ENCODE results near the gene GDA.
A peak's percentile ranks its signal among the peaks of the same experiment; 100 is the strongest.

The GDA gene

GRCh38 chr9:72132052-72132451, 17.2 kb upstream of the GDA start:
- Histone ChIP-seq H3K36me3 (ENCODE audit: control insufficient read depth in 1 of 2, insufficient read depth in 2 of 2, low read length in 2 of 2) (no peaks in the 10 kb centered on the region), H3K27me3 (ENCODE audit: control insufficient read depth in 1 of 2, insufficient read depth in 2 of 2, low read length in 2 of 2) (no peaks in the 10 kb centered on the region), H3K4me3 (ENCODE audit: low read depth in 1 of 2, low read length in 2 of 2) (no peak overlapping the region), H3K4me1 (ENCODE audit: control insufficient read depth in 1 of 2, insufficient read depth in 2 of 2, low read length in 2 of 2) (peaks cover 49 to 50% of the 10 kb centered on the region in 2 donors), H3K27ac (ENCODE audit: low read depth, low read length) (no peak overlapping the region), H3K9me3 (ENCODE audit: control insufficient read depth in 1 of 2, low read length in 2 of 2) (no peaks in the 10 kb centered on the region), H3K9ac (ENCODE audit: low read depth in 1 of 2, low read length in 2 of 2) (no peak overlapping the region)

DNA sequence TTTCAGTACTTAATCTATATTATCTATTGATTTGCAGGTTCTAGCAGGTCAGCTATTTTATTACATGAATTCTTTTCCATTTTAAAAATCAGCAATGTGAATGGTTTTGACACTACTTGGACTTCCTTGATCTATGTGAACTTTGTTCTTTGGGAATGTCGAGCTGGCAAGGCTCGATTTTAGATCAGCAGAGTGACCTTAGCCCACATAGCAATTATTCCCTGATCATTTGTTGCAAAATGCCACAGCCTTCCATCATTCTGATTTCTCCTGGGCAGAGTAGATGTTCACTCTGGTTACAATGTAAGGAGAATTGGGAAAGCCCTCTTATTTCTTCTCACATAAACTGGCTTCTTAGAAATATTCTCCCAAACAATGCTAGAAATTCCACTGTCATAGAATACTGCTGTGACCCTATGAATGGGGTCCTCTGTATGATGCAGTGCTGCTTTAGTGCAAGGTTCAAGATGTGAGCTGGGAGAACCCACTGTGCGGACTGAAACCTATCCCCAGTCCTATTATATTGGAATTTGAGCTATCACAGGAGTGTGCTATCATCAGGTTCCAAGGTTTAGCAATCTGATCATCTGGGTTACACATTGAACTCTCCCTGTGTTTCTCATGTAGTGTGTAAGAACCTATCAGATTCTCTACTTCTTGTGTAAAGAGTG, 15.7 kb upstream of the GDA start:
- Histone ChIP-seq H3K4me1 (ENCODE audit: control insufficient read depth in 1 of 2, insufficient read depth in 2 of 2, low read length in 2 of 2) (peaks cover 47 to 50% of the 10 kb centered on the region in 2 donors), H3K36me3 (ENCODE audit: control insufficient read depth in 1 of 2, insufficient read depth in 2 of 2, low read length in 2 of 2) (no peaks in the 10 kb centered on the region), H3K9me3 (ENCODE audit: control insufficient read depth in 1 of 2, low read length in 2 of 2) (no peaks in the 10 kb centered on the region), H3K27ac (ENCODE audit: low read depth, low read length) (no peak overlapping the region), H3K27me3 (ENCODE audit: control insufficient read depth in 1 of 2, insufficient read depth in 2 of 2, low read length in 2 of 2) (no peaks in the 10 kb centered on the region), H3K4me3 (ENCODE audit: low read depth in 1 of 2, low read length in 2 of 2) (peak overlapping the region; percentile 4 to 24), H3K9ac (ENCODE audit: low read depth in 1 of 2, low read length in 2 of 2) (no peak overlapping the region)

- Histone ChIP-seq H3K4me1 (ENCODE audit: control insufficient read depth in 1 of 2, insufficient read depth in 2 of 2, low read length in 2 of 2) (peaks cover 38 to 45% of the 10 kb centered on the region in 2 donors), H3K36me3 (ENCODE audit: control insufficient read depth in 1 of 2, insufficient read depth in 2 of 2, low read length in 2 of 2) (no peaks in the 10 kb centered on the region), H3K27ac (ENCODE audit: low read depth, low read length) (no peak overlapping the region), H3K9ac (ENCODE audit: low read depth in 1 of 2, low read length in 2 of 2) (no peak overlapping the region), H3K9me3 (ENCODE audit: control insufficient read depth in 1 of 2, low read length in 2 of 2) (no peaks in the 10 kb centered on the region), H3K27me3 (ENCODE audit: control insufficient read depth in 1 of 2, insufficient read depth in 2 of 2, low read length in 2 of 2) (no peaks in the 10 kb centered on the region), H3K4me3 (ENCODE audit: low read depth in 1 of 2, low read length in 2 of 2) (no peak overlapping the region)
Observed at GRCh38 chr9:72134801-72135200, 14.4 kb upstream of the GDA start.

DNA sequence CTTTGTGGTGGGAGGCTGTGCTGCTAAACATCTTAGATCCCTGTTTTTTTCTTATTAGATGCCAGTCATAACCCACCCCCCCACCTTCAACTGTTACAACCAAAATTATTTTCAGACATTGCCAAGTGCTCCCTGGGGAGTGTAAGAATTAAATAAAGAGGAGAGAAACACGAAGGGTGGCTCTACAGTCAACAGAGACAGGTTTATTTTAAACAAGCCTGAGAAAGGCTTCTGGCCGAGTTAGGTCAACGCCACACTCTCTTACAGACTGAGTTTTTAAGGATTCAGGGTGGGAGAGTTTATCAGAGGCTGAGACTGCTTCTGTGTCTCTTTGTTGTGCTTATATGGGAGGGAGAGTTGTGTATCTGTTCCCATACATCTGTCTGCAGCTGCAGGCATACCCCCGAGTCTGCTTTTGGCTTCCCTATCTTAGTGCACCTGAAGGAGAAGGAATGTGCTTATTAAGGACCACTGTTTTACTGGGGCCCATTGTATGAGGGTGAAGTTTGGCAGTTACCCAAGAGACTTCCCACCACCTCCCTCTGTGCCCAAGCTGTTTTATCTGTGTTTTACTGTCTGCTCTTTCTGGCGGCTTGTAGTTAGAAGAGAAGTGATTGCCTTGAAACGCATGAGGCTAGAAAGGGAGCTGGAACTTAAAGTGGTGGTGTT, 11.4 kb upstream of the GDA start:
- H3K36me3 ChIP-seq (ENCODE audit: control insufficient read depth in 1 of 2, insufficient read depth in 2 of 2, low read length in 2 of 2), result no peaks in the 10 kb centered on the region
- H3K9me3 ChIP-seq (ENCODE audit: control insufficient read depth in 1 of 2, low read length in 2 of 2), result no peaks in the 10 kb centered on the region
- H3K4me3 ChIP-seq (ENCODE audit: low read depth in 1 of 2, low read length in 2 of 2), result no peak overlapping the region
- H3K4me1 ChIP-seq (ENCODE audit: control insufficient read depth in 1 of 2, insufficient read depth in 2 of 2, low read length in 2 of 2), result peaks cover 14 to 19% of the 10 kb centered on the region in 2 donors
- H3K27ac ChIP-seq (ENCODE audit: low read depth, low read length), result no peak overlapping the region
- no peak overlapping the region for H3K9ac ChIP-seq (ENCODE audit: low read depth in 1 of 2, low read length in 2 of 2)
- H3K27me3 ChIP-seq (ENCODE audit: control insufficient read depth in 1 of 2, insufficient read depth in 2 of 2, low read length in 2 of 2), result no peaks in the 10 kb centered on the region

GRCh38 chr9:72139226-72139625, 10.0 kb upstream of the GDA start:
- Histone ChIP-seq H3K9ac (ENCODE audit: low read depth in 1 of 2, low read length in 2 of 2) (no peak overlapping the region), H3K4me3 (ENCODE audit: low read depth in 1 of 2, low read length in 2 of 2) (no peak overlapping the region), H3K36me3 (ENCODE audit: control insufficient read depth in 1 of 2, insufficient read depth in 2 of 2, low read length in 2 of 2) (no peaks in the 10 kb centered on the region), H3K27me3 (ENCODE audit: control insufficient read depth in 1 of 2, insufficient read depth in 2 of 2, low read length in 2 of 2) (no peaks in the 10 kb centered on the region), H3K4me1 (ENCODE audit: control insufficient read depth in 1 of 2, insufficient read depth in 2 of 2, low read length in 2 of 2) (peaks cover 6 to 10% of the 10 kb centered on the region in 2 donors), H3K27ac (ENCODE audit: low read depth, low read length) (no peak overlapping the region), H3K9me3 (ENCODE audit: control insufficient read depth in 1 of 2, low read length in 2 of 2) (no peaks in the 10 kb centered on the region)

DNA sequence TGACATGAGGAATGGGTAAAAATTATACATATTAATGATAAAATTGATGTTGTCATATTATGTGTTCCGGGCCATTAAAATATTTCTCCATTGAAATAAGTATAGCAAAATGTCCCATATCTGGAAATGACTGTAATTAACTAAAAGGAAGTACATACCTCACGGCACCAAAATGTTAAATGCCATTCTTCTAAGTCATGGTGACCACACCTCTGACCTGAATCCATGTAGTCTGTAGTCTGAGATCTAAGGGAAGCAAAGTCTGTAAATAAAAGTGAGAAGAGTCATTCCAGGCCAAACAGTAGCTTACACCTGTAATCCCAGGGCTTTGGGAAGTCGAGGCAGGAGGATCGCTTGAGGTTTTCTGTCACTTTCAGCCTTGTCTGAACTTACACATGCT, 8.7 kb upstream of the GDA start:
- peaks cover 0 to 13% of the 10 kb centered on the region in 2 donors for H3K4me1 ChIP-seq (ENCODE audit: control insufficient read depth in 1 of 2, insufficient read depth in 2 of 2, low read length in 2 of 2)
- H3K27me3 ChIP-seq (ENCODE audit: control insufficient read depth in 1 of 2, insufficient read depth in 2 of 2, low read length in 2 of 2), result no peaks in the 10 kb centered on the region
- H3K9me3 ChIP-seq (ENCODE audit: control insufficient read depth in 1 of 2, low read length in 2 of 2), result no peaks in the 10 kb centered on the region
- no peak overlapping the region for H3K27ac ChIP-seq (ENCODE audit: low read depth, low read length)
- no peak overlapping the region for H3K4me3 ChIP-seq (ENCODE audit: low read depth in 1 of 2, low read length in 2 of 2)
- H3K36me3 ChIP-seq (ENCODE audit: control insufficient read depth in 1 of 2, insufficient read depth in 2 of 2, low read length in 2 of 2), result no peaks in the 10 kb centered on the region
- H3K9ac ChIP-seq (ENCODE audit: low read depth in 1 of 2, low read length in 2 of 2), result no peak overlapping the region

DNA sequence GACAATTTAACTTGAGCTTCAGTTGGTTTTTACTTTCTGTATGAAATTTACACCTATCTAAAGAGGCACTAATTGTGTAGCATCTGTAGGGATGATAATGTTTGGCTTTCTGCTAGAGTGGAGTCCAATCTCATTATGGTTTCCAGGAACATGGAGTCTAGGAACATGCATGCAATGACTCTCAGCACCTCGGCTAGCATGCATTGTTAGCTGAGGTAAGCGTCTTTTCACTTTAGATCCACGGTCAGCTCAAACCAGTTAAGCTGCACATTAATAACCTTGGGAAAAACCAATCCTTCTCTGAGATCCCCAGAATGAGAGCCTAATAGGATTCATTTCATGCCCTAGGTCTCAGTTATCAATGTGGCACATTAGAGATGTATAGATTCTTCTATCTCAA, 7.8 kb upstream of the GDA start:
- Histone ChIP-seq H3K27me3 (ENCODE audit: control insufficient read depth in 1 of 2, insufficient read depth in 2 of 2, low read length in 2 of 2) (no peaks in the 10 kb centered on the region), H3K9ac (ENCODE audit: low read depth in 1 of 2, low read length in 2 of 2) (no peak overlapping the region), H3K9me3 (ENCODE audit: control insufficient read depth in 1 of 2, low read length in 2 of 2) (no peaks in the 10 kb centered on the region), H3K4me3 (ENCODE audit: low read depth in 1 of 2, low read length in 2 of 2) (no peak overlapping the region), H3K36me3 (ENCODE audit: control insufficient read depth in 1 of 2, insufficient read depth in 2 of 2, low read length in 2 of 2) (no peaks in the 10 kb centered on the region), H3K27ac (ENCODE audit: low read depth, low read length) (no peak overlapping the region), H3K4me1 (ENCODE audit: control insufficient read depth in 1 of 2, insufficient read depth in 2 of 2, low read length in 2 of 2) (peaks cover 0 to 15% of the 10 kb centered on the region in 2 donors)

DNA sequence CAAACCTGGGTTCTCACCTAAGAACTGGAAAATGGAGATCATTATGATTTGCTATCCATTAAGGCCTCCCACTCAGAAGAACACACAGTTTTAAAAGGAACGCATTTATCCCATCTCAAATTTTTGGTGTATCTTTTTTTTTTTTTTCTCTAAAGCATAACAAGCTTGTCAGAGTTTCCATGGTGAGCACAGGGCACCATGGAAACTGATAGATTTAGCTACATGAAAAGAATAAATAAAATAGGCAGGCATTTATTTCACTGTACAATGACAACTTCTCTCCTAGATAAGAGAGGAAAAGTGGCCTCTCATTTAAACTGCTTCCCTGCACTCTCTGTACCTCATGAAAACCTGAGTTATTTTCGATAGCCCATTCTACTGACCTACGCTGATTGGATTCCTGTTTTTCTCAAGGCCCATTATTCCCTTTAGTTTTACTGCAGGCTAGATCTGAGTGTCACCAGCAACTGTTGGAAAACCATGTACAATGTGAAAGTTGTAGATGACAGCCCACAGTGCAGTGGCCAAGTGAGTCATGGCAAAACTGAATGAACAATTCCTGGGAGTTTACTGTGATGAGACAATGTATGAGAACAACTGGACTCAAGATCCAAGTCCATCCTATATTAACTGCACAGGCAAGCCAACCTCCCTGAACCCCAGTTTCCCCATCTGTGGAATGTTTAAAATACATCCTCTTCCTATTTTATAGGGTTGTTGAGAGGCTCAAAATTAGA, 4.3 kb upstream of the GDA start:
- Histone ChIP-seq H3K27ac (ENCODE audit: low read depth, low read length) (no peak overlapping the region), H3K4me1 (ENCODE audit: control insufficient read depth in 1 of 2, insufficient read depth in 2 of 2, low read length in 2 of 2) (peaks cover 0 to 19% of the 10 kb centered on the region in 2 donors), H3K27me3 (ENCODE audit: control insufficient read depth in 1 of 2, insufficient read depth in 2 of 2, low read length in 2 of 2) (peaks cover 0 to 4% of the 10 kb centered on the region in 2 donors), H3K9ac (ENCODE audit: low read depth in 1 of 2, low read length in 2 of 2) (no peak overlapping the region), H3K36me3 (ENCODE audit: control insufficient read depth in 1 of 2, insufficient read depth in 2 of 2, low read length in 2 of 2) (no peaks in the 10 kb centered on the region), H3K9me3 (ENCODE audit: control insufficient read depth in 1 of 2, low read length in 2 of 2) (no peaks in the 10 kb centered on the region), H3K4me3 (ENCODE audit: low read depth in 1 of 2, low read length in 2 of 2) (no peak overlapping the region)

DNA sequence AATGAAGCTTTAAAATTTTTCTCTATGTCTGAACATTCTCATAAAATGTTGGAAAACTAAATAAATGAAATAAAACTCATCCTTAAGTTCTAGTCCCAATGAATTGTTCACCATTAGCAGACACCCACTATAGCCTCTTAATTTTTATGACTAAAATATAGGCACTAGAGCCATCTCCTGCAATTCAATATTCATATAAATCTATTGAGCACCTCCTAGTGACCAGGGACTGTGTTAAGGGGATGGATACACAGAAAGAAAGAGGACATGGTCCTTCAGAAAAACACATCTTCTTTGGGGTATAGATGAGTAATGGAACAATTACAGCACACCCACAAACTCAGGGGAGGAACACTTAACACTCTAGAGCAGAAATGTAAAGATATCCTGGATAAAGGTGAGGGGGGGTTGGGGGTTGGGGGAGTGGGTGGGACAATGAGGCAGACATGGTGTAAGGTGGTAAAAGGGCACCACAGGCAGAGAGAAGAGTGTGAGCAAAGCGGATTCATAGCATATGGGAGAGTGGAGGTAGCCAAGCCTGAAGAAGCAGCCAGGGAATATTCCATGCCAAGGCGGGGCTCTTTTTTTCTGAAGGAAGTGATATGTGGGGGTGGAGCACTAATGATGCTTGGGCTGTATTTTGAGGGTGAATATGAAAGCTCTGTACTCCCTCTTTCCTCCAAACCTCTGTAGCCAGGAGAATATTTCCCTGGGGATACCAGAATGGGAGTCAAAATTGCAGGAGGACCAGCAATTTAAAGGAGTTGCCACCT, 3.3 kb upstream of the GDA start:
- no peak overlapping the region for H3K27ac ChIP-seq (ENCODE audit: low read depth, low read length)
- peaks cover 3 to 4% of the 10 kb centered on the region in 2 donors for H3K27me3 ChIP-seq (ENCODE audit: control insufficient read depth in 1 of 2, insufficient read depth in 2 of 2, low read length in 2 of 2)
- H3K4me1 ChIP-seq (ENCODE audit: control insufficient read depth in 1 of 2, insufficient read depth in 2 of 2, low read length in 2 of 2), result peaks cover 0 to 15% of the 10 kb centered on the region in 2 donors
- no peak overlapping the region for H3K4me3 ChIP-seq (ENCODE audit: low read depth in 1 of 2, low read length in 2 of 2)
- H3K36me3 ChIP-seq (ENCODE audit: control insufficient read depth in 1 of 2, insufficient read depth in 2 of 2, low read length in 2 of 2), result no peaks in the 10 kb centered on the region
- no peak overlapping the region for H3K9ac ChIP-seq (ENCODE audit: low read depth in 1 of 2, low read length in 2 of 2)
- H3K9me3 ChIP-seq (ENCODE audit: control insufficient read depth in 1 of 2, low read length in 2 of 2), result no peaks in the 10 kb centered on the region

Data from duodenal mucosa (tissue), 2 donors.